Calu3 (cell line): ENCODE results near the gene CACNA2D1. TPM values are rescaled to one million over a fixed set of nuclear protein-coding genes. Genes with fewer than 3 reads are reported as not detected.

Source experiments
- BruUV-seq: library from RNA; stranded (reverse); fragments of 400-500 nt; replicated peaks from 2 replicates; lab custom pipeline; 2021; lab: Mats Ljungman, UMichigan
- CTCF ChIA-PET: fragments of 300-600 bp; sonication (Branson Sonifier 250); formaldehyde crosslinking; loops from one replicate; lab custom pipeline; 2022; ENCODE audit warnings: antibody characterized with exemption; lab: Charles Lee
- DNase-seq: peaks from one replicate; pipeline ENCODE4 v3.0.0; 2022
- H3K27ac Mint-ChIP-seq: one replicate; pipeline ENCODE4 v1.8.0; 2022; ENCODE audit warnings: mixed read lengths; ENCODE audit not compliant: unreplicated experiment
- H3K27me3 Mint-ChIP-seq: one replicate; pipeline ENCODE4 v1.8.0; 2022; ENCODE audit warnings: mixed read lengths; ENCODE audit not compliant: unreplicated experiment
- H3K36me3 Mint-ChIP-seq: one replicate; pipeline ENCODE4 v1.8.0; 2022; ENCODE audit warnings: mild to moderate bottlenecking, moderate library complexity, mixed read lengths; ENCODE audit not compliant: insufficient read depth, unreplicated experiment
- H3K4me1 Mint-ChIP-seq: one replicate; pipeline ENCODE4 v1.8.0; 2022; ENCODE audit warnings: mild to moderate bottlenecking, low read depth, mixed read lengths; ENCODE audit not compliant: unreplicated experiment
- H3K4me3 Mint-ChIP-seq: one replicate; pipeline ENCODE4 v1.8.0; 2022; ENCODE audit warnings: mild to moderate bottlenecking, low read depth, moderate library complexity, mixed read lengths; ENCODE audit not compliant: unreplicated experiment
- H3K9me3 Mint-ChIP-seq: one replicate; pipeline ENCODE4 v1.8.0; 2022; ENCODE audit warnings: low read depth, mixed read lengths; ENCODE audit not compliant: unreplicated experiment
- CTCF ChIP-seq: fragments of 200-600 bp; IDR thresholded peaks from one replicate; pipeline ENCODE4 v1.8.0; 2022; ENCODE audit warnings: antibody characterized with exemption; ENCODE audit not compliant: unreplicated experiment
- intact Hi-C: fragments of 100-400 bp; cut with micrococcal nuclease; formaldehyde crosslinking; loops from one replicate; pipeline ENCODE4 v1.10.0; 2022; ENCODE audit not compliant: unreplicated experiment
- total RNA-seq: library from RNA; stranded (reverse); gene quantifications from 2 replicates; pipeline ENCODE4 v1.2.3, GENCODE V29; 2022

CACNA2D1 gene
- total RNA-seq, 1 experiment from 2014 or later, result 10.4 TPM

- no peaks in the 10 kb centered on the region for H3K9me3 Mint-ChIP-seq
- TF ChIP-seq CTCF, result no peak
- DNase-seq, result no peak
- CTCF ChIA-PET, result no interaction called here
- H3K4me1 Mint-ChIP-seq, result no peaks in the 10 kb centered on the region
- no peaks in the 10 kb centered on the region for H3K36me3 Mint-ChIP-seq
- no TSS peak for BruUV-seq
- no peak overlapping the region for H3K4me3 Mint-ChIP-seq
- no peaks in the 10 kb centered on the region for H3K27me3 Mint-ChIP-seq
- intact Hi-C loops, result no loop called here
- H3K27ac Mint-ChIP-seq, result no peak overlapping the region
Observed at GRCh38 chr7:82274681-82275080, 168.9 kb downstream of the CACNA2D1 start.

- Mint-ChIP-seq H3K27ac (no peak overlapping the region), H3K4me3 (no peak overlapping the region), H3K36me3 (no peaks in the 10 kb centered on the region), H3K4me1 (peaks cover 5% of the 10 kb centered on the region), H3K27me3 (no peaks in the 10 kb centered on the region), H3K9me3 (no peaks in the 10 kb centered on the region)
- intact Hi-C loops, result no loop called here
- BruUV-seq, result no TSS peak
- no peak for DNase-seq
- CTCF ChIA-PET, result no interaction called here
- TF ChIP-seq CTCF, result no peak
Observed at GRCh38 chr7:82273886-82274285, 169.7 kb downstream of the CACNA2D1 start.

- intact Hi-C loops, result no loop called here
- H3K36me3 Mint-ChIP-seq, result no peaks in the 10 kb centered on the region
- CTCF ChIA-PET, result no interaction called here
- H3K4me1 Mint-ChIP-seq, result peaks cover 8% of the 10 kb centered on the region
- no peaks in the 10 kb centered on the region for H3K9me3 Mint-ChIP-seq
- no peaks in the 10 kb centered on the region for H3K27me3 Mint-ChIP-seq
- no peak overlapping the region for H3K4me3 Mint-ChIP-seq
- no TSS peak for BruUV-seq
- H3K27ac Mint-ChIP-seq, result no peak overlapping the region
- DNase-seq, result no peak
- TF ChIP-seq CTCF, result no peak
Observed at GRCh38 chr7:82270870-82271269, 172.7 kb downstream of the CACNA2D1 start.

- no peak for DNase-seq
- intact Hi-C loops, result no loop called here
- no TSS peak for BruUV-seq
- CTCF ChIA-PET, result no interaction called here
- TF ChIP-seq CTCF, result no peak
- no peaks in the 10 kb centered on the region for H3K27me3 Mint-ChIP-seq
- peaks cover 8% of the 10 kb centered on the region for H3K4me1 Mint-ChIP-seq
- no peak overlapping the region for H3K27ac Mint-ChIP-seq
- H3K4me3 Mint-ChIP-seq, result no peak overlapping the region
- H3K36me3 Mint-ChIP-seq, result no peaks in the 10 kb centered on the region
- no peaks in the 10 kb centered on the region for H3K9me3 Mint-ChIP-seq
Observed at GRCh38 chr7:82268632-82269031, 174.9 kb downstream of the CACNA2D1 start.

- no TSS peak for BruUV-seq
- Mint-ChIP-seq H3K4me1 (peaks cover 8% of the 10 kb centered on the region), H3K4me3 (no peak overlapping the region), H3K9me3 (no peaks in the 10 kb centered on the region), H3K27ac (no peak overlapping the region), H3K36me3 (no peaks in the 10 kb centered on the region), H3K27me3 (no peaks in the 10 kb centered on the region)
- TF ChIP-seq CTCF, result no peak
- no peak for DNase-seq
- CTCF ChIA-PET, result no interaction called here
- intact Hi-C loops, result no loop called here
Observed at GRCh38 chr7:82266081-82266480, 177.5 kb downstream of the CACNA2D1 start.
